Ectodermal cell (in vitro differentiated cells): ENCODE measurements around the gene CMTM1.
"Not testable (repeated sequence)": the region's sequence is repeated elsewhere in the genome, so short reads cannot be mapped to it uniquely, and the experiment has no call there.

Experiments
- H3K27ac ChIP-seq: 2 replicates; pipeline ENCODE4 v1.7.0; 2013; ENCODE audit warnings: mild to moderate bottlenecking, low read depth, low read length; ENCODE audit not compliant: insufficient read depth, poor library complexity, severe bottlenecking
- H3K27me3 ChIP-seq: 2 replicates; pipeline ENCODE4 v1.7.0; 2013; ENCODE audit warnings: mild to moderate bottlenecking, low read length; ENCODE audit not compliant: insufficient read depth, control insufficient read depth, poor library complexity, severe bottlenecking
- H3K36me3 ChIP-seq: one replicate; pipeline ENCODE4 v1.7.0; 2013; ENCODE audit warnings: low read length; ENCODE audit not compliant: control insufficient read depth, insufficient read depth
- H3K4me1 ChIP-seq: one replicate; pipeline ENCODE4 v1.7.0; 2013; ENCODE audit warnings: low read length; ENCODE audit not compliant: control insufficient read depth, insufficient read depth
- H3K4me3 ChIP-seq: 2 replicates; pipeline ENCODE4 v1.7.0; 2013; ENCODE audit warnings: low read depth, low read length, control low read depth; ENCODE audit not compliant: insufficient read depth
- H3K9me3 ChIP-seq: 2 replicates; pipeline ENCODE4 v1.7.0; 2013; ENCODE audit warnings: mild to moderate bottlenecking, low read length, moderate library complexity; ENCODE audit not compliant: control insufficient read depth
- WGBS, 2 experiments: methylation state at CpG; one replicate each; pipeline ENCODE4 v1.1.7; 2013; ENCODE audit warnings: missing lambda C conversion rate in 2 of 2; 5-methylcytosine and 5-hydroxymethylcytosine counted together

Gene CMTM1

GRCh38 chr16:66603537-66604375 is 37.5 kb downstream of the CMTM1 start:
- peaks cover 6% of the 10 kb centered on the region for H3K4me1 ChIP-seq
- WGBS, 2 experiments, result 12 to 14% methylated on average over 32 of the region's 32 CpGs
- peak overlapping the region; percentile 36 for H3K27ac ChIP-seq
- H3K9me3 ChIP-seq, result no peaks in the 10 kb centered on the region
- H3K27me3 ChIP-seq, result no peaks in the 10 kb centered on the region
- H3K4me3 ChIP-seq, result peak overlapping the region; percentile 72
- H3K36me3 ChIP-seq, result no peaks in the 10 kb centered on the region

GRCh38 chr16:66604376-66605176 is 38.3 kb downstream of the CMTM1 start, which contains the start of gene CMTM3:
Gene CMTM3 (plus strand): TSS chr16:66604704. CDS start chr16:66604806, 102 bp downstream.
- WGBS, 2 experiments, result 0% methylated on average over 93 to 96 of the region's 96 CpGs
- Histone ChIP-seq H3K9me3 (no peaks in the 10 kb centered on the region), H3K27me3 (no peaks in the 10 kb centered on the region), H3K4me3 (peak within 1 kb of the TSS; percentile 72), H3K36me3 (peaks cover 1% of the 10 kb centered on the region), H3K4me1 (peaks cover 9% of the 10 kb centered on the region), H3K27ac (peak within 1 kb of the TSS; percentile 57)

GRCh38 chr16:66605177-66605978 is 39.1 kb downstream of the CMTM1 start:
- H3K9me3 ChIP-seq, result no peaks in the 10 kb centered on the region
- WGBS, 2 experiments, result 3% methylated on average over 61 of the region's 61 CpGs
- H3K27me3 ChIP-seq, result no peaks in the 10 kb centered on the region
- peaks cover 9% of the 10 kb centered on the region for H3K4me1 ChIP-seq
- peaks cover 9% of the 10 kb centered on the region for H3K36me3 ChIP-seq
- H3K4me3 ChIP-seq, result peak overlapping the region; percentile 72
- H3K27ac ChIP-seq, result peak overlapping the region; percentile 57

GRCh38 chr16:66605979-66606751 is 39.9 kb downstream of the CMTM1 start:
- H3K4me3 ChIP-seq, result peak overlapping the region; percentile 72
- 69 to 73% methylated on average over 10 of the region's 10 CpGs for WGBS, 2 experiments
- H3K9me3 ChIP-seq, result no peaks in the 10 kb centered on the region
- peaks cover 17% of the 10 kb centered on the region for H3K36me3 ChIP-seq
- H3K27ac ChIP-seq, result no peak overlapping the region
- no peaks in the 10 kb centered on the region for H3K27me3 ChIP-seq
- peaks cover 9% of the 10 kb centered on the region for H3K4me1 ChIP-seq

- WGBS, 2 experiments, result 41 to 42% methylated on average over 17 of the region's 17 CpGs
- peaks cover 9% of the 10 kb centered on the region for H3K4me1 ChIP-seq
- peaks cover 38% of the 10 kb centered on the region for H3K36me3 ChIP-seq
Observed at GRCh38 chr16:66608241-66609138, 42.3 kb downstream of the CMTM1 start.

GRCh38 chr16:66609139-66609510 is 42.9 kb downstream of the CMTM1 start:
- H3K9me3 ChIP-seq, result no peaks in the 10 kb centered on the region
- no peak overlapping the region for H3K27ac ChIP-seq
- H3K36me3 ChIP-seq, result peaks cover 44% of the 10 kb centered on the region
- no peaks in the 10 kb centered on the region for H3K27me3 ChIP-seq
- 89% methylated on average over 12 of the region's 12 CpGs for WGBS, 2 experiments
- H3K4me3 ChIP-seq, result no peak overlapping the region
- H3K4me1 ChIP-seq, result peaks cover 9% of the 10 kb centered on the region

More at GRCh38 chr16:66608241-66609138, 42.3 kb downstream of the CMTM1 start:
- Histone ChIP-seq H3K27me3 (no peaks in the 10 kb centered on the region), H3K4me3 (no peak overlapping the region), H3K27ac (no peak overlapping the region), H3K9me3 (no peaks in the 10 kb centered on the region)

DNA sequence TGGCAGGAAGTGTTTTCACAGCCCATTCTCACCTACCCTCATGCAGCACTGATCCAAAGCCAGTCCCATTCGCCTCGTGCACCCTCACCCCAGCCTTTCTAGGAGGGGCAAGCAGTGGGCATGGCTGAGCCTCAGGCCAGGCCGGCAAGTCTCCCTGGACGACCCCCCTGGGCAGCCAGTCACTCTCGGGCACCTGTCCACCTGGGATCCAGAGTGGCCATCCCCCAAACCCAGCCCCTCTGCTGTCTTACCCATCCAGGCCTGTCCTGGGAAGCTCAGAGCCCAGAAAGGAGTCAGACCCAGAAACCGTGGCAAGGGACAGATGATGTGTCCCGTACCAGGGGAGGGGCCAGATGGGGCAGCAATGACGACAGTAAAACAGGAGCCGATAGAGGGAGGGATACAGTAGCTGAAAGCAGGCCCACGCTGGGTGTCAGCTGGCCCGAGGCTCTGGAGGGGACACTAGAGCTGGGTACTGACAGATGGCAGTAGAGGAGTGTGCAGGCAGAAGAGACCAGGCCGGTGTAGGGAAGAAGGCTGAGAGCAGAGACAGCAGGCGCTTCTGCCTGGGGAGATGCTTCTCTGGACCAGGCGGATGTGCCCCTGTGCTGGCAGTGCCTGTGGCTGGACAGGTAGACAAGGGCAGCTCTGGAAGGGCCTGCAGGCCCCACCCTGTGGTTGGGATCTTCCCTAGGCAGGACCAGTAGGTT is 44.0 kb downstream of the CMTM1 start:
- WGBS, 2 experiments, result 93 to 94% methylated on average over 14 of the region's 14 CpGs
- Histone ChIP-seq H3K9me3 (no peaks in the 10 kb centered on the region), H3K4me3 (no peak overlapping the region), H3K4me1 (peaks cover 9% of the 10 kb centered on the region), H3K27ac (no peak overlapping the region), H3K36me3 (peaks cover 52% of the 10 kb centered on the region), H3K27me3 (no peaks in the 10 kb centered on the region)

GRCh38 chr16:66611911-66612310 is 45.7 kb downstream of the CMTM1 start:
- H3K4me3 ChIP-seq, H3K27ac ChIP-seq, H3K9me3 ChIP-seq, H3K4me1 ChIP-seq, H3K27me3 ChIP-seq: not testable (repeated sequence)
- 93 to 94% methylated on average over 8 of the region's 8 CpGs for WGBS, 2 experiments
- H3K36me3 ChIP-seq, result peaks cover 52% of the 10 kb centered on the region
